ENCODE results near the gene CHST8. TPM values are rescaled to one million over a fixed set of nuclear protein-coding genes. Genes with fewer than 3 reads are reported as not detected.
A peak's percentile ranks its signal among the peaks of the same experiment; 100 is the strongest.

The CHST8 gene
- total and polyA plus RNA-seq, 2 donors from 2014 or later: 0.28 TPM; not detected in 1

- Histone ChIP-seq H3K36me3 (ENCODE audit: control insufficient read depth in 2 of 3, insufficient read depth in 3 of 3, low read length in 3 of 3) (peaks cover 0 to 6% (median under 1%) of the 10 kb centered on the region in 3 donors), H3K27ac (ENCODE audit: low read depth in 2 of 2, low read length in 2 of 2) (no peak overlapping the region), H3K4me3 (ENCODE audit: low read length in 3 of 3) (no peak overlapping the region), H3K9ac (ENCODE audit: low read length in 3 of 3) (no peak overlapping the region), H3K4me1 (ENCODE audit: control insufficient read depth in 2 of 3, insufficient read depth in 2 of 3, low read depth in 1 of 3, low read length in 3 of 3) (peaks cover 0 to 9% (median 4%) of the 10 kb centered on the region in 3 donors), H3K27me3 (ENCODE audit: control insufficient read depth, insufficient read depth, low read length) (no peaks in the 10 kb centered on the region), H3K9me3 (ENCODE audit: control insufficient read depth in 2 of 3, insufficient read depth in 1 of 3, low read length in 3 of 3) (no peaks in the 10 kb centered on the region)
- DNase-seq (peak in 1 of 5 donors; percentile 33), FAIRE-seq (no peak)
- TF ChIP-seq CTCF (IDR thresholded peaks at IDR 0.05; ENCODE audit: borderline replicate concordance, extremely low read depth, insufficient read depth): no peak
- intact Hi-C loops (cut with DNase I): no loop called here
These were observed 184.7 kb downstream of the CHST8 start for GRCh38 chr19:33806434-33806881.

- intact Hi-C loops (cut with DNase I): no loop called here
- Histone ChIP-seq H3K4me3 (ENCODE audit: low read length in 3 of 3) (no peak overlapping the region), H3K36me3 (ENCODE audit: control insufficient read depth in 2 of 3, insufficient read depth in 3 of 3, low read length in 3 of 3) (peaks cover 0 to 6% (median 0%) of the 10 kb centered on the region in 3 donors), H3K9me3 (ENCODE audit: control insufficient read depth in 2 of 3, insufficient read depth in 1 of 3, low read length in 3 of 3) (no peaks in the 10 kb centered on the region), H3K27ac (ENCODE audit: low read depth in 2 of 2, low read length in 2 of 2) (no peak overlapping the region), H3K4me1 (ENCODE audit: control insufficient read depth in 2 of 3, insufficient read depth in 2 of 3, low read depth in 1 of 3, low read length in 3 of 3) (peaks cover 0 to 9% (median 4%) of the 10 kb centered on the region in 3 donors), H3K9ac (ENCODE audit: low read length in 3 of 3) (no peak overlapping the region), H3K27me3 (ENCODE audit: control insufficient read depth, insufficient read depth, low read length) (no peaks in the 10 kb centered on the region)
- no peak for DNase-seq
- no peak for TF ChIP-seq CTCF (IDR thresholded peaks at IDR 0.05; ENCODE audit: borderline replicate concordance, extremely low read depth, insufficient read depth)
- no peak for FAIRE-seq
These were observed 186.6 kb downstream of the CHST8 start for GRCh38 chr19:33808399-33808798.

GRCh38 chr19:33809960-33810359, 188.2 kb downstream of the CHST8 start:
- intact Hi-C loops (cut with DNase I): no loop called here
- Histone ChIP-seq H3K9ac (ENCODE audit: low read length in 3 of 3) (no peak overlapping the region), H3K4me3 (ENCODE audit: low read length in 3 of 3) (no peak overlapping the region), H3K27ac (ENCODE audit: low read depth in 2 of 2, low read length in 2 of 2) (no peak overlapping the region), H3K4me1 (ENCODE audit: control insufficient read depth in 2 of 3, insufficient read depth in 2 of 3, low read depth in 1 of 3, low read length in 3 of 3) (no peaks in the 10 kb centered on the region), H3K36me3 (ENCODE audit: control insufficient read depth in 2 of 3, insufficient read depth in 3 of 3, low read length in 3 of 3) (peaks cover 0 to 6% (median 0%) of the 10 kb centered on the region in 3 donors), H3K9me3 (ENCODE audit: control insufficient read depth in 2 of 3, insufficient read depth in 1 of 3, low read length in 3 of 3) (no peaks in the 10 kb centered on the region), H3K27me3 (ENCODE audit: control insufficient read depth, insufficient read depth, low read length) (no peaks in the 10 kb centered on the region)
- DNase-seq (peak in 1 of 5 donors; percentile 56), FAIRE-seq (no peak)
- no peak for TF ChIP-seq CTCF (IDR thresholded peaks at IDR 0.05; ENCODE audit: borderline replicate concordance, extremely low read depth, insufficient read depth)

GRCh38 chr19:33810821-33811220, 189.1 kb downstream of the CHST8 start:
- no peak for TF ChIP-seq CTCF (IDR thresholded peaks at IDR 0.05; ENCODE audit: borderline replicate concordance, extremely low read depth, insufficient read depth)
- no peak overlapping the region for H3K27ac ChIP-seq (ENCODE audit: low read depth in 2 of 2, low read length in 2 of 2)
- no peaks in the 10 kb centered on the region for H3K9me3 ChIP-seq (ENCODE audit: control insufficient read depth in 2 of 3, insufficient read depth in 1 of 3, low read length in 3 of 3)
- H3K27me3 ChIP-seq (ENCODE audit: control insufficient read depth, insufficient read depth, low read length): no peaks in the 10 kb centered on the region
- peaks cover 0 to 6% (median 0%) of the 10 kb centered on the region in 3 donors for H3K36me3 ChIP-seq (ENCODE audit: control insufficient read depth in 2 of 3, insufficient read depth in 3 of 3, low read length in 3 of 3)
- DNase-seq: peak in 1 of 5 donors; percentile 61
- H3K4me1 ChIP-seq (ENCODE audit: control insufficient read depth in 2 of 3, insufficient read depth in 2 of 3, low read depth in 1 of 3, low read length in 3 of 3): no peaks in the 10 kb centered on the region
- no peak overlapping the region for H3K4me3 ChIP-seq (ENCODE audit: low read length in 3 of 3)
- no peak overlapping the region for H3K9ac ChIP-seq (ENCODE audit: low read length in 3 of 3)
- intact Hi-C loops (cut with DNase I): no loop called here
- FAIRE-seq: no peak
